GM19455 (cell line): Measurements from ENCODE around the gene GTPBP6.
"Not testable (repeated sequence)": the region's sequence is repeated elsewhere in the genome, so short reads cannot be mapped to it uniquely, and the experiment has no call there.

Source experiments
- ATAC-seq: cut with Tn5 transposase; IDR thresholded peaks from one replicate; pipeline ENCODE4 v1.9.1; 2021; ENCODE audit not compliant: unreplicated experiment

GTPBP6 gene

DNA sequence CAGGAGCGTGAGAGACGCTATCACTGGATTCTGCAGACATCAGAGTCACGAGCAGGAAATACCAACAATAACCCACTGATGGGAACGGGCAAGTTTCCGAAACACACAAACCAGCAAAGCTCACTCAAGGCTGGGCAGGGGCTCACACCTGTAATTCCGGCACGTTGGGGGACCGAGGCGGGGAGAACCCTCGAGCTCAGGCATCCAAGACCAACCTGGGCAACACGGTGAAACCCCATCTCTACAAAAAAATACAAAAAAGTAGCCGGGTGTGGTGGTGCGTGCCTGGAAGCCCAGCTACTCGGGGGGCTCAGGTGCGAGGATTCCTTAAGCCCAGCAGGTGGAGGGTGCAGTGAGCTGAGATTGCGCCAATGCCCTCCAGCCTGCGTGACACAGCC, 17.2 kb upstream of the GTPBP6 start:
- no peak for ATAC-seq

DNA sequence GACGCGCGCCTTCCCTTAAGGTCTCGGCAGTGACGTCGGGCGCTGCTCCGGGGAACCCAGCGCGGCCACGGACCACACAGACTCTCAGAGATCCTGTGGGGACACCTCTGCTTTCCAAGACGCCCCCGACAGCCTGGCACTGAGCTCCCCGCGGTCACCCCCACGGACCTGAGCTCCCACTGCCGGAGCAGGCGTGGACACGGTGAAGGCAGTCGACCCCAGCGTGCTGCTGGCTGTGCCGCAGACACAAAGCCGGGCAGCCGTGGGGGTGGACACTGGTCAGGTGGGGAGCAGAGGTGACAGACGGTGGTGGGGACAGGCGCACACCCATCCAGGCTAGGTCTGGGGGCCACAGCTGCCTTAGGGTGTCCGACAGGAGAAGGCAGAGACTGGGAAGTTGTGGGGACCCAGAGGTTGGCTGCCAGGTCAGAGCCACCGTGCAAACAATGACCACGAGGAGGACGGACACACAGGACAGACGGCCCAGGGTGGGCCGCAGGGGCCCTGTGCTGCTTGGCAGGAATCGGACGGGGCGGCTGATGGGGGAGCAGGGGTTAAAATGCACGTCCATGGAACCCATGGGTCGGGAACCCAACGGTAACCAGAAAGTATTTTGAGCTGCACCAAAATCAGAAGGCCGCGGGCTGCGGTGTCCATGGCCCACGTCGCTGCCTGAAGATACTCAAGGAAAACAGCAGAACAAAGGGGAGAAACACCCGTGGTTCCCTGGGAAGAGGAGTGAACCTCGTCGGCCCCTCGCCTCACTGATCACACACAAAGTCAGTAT, 16.6 kb upstream of the GTPBP6 start:
- ATAC-seq = no peak

DNA sequence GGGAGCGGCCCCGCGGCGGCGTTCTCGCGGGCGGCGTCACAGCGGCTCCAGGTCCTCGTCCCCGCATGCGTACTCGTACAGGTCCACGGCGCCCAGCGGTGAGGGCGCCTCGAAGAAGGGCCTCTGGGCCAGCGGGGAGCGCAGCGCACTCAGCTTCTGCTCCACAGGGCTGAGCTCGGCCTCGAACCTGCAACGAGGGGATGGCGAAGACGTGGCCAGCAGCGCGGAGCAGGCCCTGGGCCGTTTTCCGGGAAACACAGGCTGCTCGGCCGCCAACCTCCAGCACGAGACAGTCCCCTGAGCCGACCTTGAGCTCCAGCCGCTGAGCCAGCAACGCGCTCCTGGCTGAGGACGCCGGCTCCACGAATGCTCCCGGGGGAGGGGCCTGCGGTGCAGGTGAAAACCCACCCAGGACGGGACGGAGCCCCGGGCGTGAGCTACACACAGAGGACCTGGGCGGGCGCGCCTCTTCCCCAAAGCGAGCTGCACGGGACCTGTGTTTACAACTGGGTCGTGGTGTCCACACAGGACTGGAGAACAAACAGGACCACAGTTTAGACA, 15.8 kb upstream of the GTPBP6 start:
- ATAC-seq = no peak

DNA sequence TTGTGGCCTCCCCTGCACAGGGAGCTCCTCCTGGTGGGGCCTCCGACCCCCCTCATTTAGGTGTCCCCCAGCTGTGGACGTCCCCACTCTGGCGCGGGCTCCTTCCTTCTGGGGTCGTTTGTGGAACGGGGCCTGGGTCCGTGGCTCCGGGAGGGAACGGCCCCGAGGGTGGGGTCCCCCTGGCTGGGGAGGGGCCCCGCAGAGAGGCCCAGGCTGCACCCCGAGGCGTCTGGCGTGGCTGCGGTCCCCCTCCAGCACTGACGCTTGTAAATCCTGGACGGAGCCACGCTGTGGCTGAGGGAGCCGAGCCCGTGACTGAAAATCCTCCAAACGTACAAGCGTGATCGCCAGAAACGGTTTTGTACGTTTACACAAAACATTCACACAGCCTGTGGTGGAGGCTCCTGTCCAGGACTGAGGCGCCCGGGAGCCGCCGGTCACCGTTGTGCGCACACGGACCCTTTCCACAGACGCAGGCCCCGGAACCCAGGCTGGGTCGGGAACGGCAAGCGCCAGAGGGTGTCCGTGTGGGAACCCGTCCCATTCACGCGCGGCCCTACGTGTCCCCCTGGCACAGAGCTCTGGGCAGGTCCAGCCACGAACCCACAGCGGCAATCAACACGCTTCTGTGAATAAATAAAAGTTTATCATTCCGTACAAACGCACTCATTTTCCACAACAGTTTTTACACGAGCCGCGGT, 15.2 kb upstream of the GTPBP6 start:
- no peak for ATAC-seq

DNA sequence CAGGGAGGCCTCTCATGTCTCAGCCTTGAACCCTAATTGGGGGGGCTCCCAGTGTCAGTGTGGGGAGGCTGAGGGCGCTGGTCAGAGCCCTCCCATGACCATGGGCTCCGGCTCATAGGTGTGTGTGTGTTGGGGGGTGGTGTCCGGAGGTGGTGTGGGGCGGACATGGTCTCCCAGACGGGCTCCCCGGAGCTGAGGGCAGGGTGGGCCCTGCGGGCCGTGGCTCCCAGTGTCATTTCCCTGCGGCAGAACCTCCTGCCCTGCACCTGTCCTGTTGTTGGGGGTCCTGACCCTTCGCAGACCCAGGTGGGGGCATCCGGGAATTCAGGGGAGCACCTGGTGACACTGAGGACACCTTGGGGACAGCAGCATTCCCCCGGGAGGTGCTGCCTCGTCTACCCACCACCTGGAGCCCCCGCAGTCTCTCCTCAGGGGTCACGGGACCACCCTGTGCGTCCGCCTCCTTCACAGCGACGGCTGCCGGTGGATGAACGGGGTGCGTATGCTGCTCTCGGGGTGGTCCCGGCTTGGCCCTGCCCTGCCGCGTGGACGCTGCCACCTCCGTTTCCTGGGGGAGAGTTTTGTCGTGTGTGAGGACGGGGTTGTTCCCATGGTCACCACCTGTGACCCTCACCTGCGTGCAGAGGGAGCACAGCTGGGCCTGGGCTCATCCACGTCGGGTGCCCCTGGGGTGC, 14.5 kb upstream of the GTPBP6 start:
- no peak for ATAC-seq

DNA sequence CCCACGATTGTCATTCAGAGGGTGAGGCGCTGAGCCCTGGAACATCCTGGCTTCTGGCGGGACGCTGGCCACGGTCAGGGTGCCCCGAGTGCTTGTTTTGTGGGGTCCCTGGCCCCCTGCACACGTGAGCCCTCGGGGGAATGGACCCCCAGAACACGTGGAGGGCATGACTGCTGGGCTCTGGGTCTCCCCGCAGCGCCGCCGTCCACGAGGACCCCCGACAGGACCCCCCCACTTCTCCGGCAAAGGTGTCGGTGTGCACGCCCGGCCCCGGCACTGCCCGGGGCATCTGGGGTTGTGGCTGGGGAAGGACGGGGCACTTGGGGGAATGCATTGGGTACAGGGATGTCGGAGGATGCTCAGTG, 13.9 kb upstream of the GTPBP6 start:
- no peak for ATAC-seq

DNA sequence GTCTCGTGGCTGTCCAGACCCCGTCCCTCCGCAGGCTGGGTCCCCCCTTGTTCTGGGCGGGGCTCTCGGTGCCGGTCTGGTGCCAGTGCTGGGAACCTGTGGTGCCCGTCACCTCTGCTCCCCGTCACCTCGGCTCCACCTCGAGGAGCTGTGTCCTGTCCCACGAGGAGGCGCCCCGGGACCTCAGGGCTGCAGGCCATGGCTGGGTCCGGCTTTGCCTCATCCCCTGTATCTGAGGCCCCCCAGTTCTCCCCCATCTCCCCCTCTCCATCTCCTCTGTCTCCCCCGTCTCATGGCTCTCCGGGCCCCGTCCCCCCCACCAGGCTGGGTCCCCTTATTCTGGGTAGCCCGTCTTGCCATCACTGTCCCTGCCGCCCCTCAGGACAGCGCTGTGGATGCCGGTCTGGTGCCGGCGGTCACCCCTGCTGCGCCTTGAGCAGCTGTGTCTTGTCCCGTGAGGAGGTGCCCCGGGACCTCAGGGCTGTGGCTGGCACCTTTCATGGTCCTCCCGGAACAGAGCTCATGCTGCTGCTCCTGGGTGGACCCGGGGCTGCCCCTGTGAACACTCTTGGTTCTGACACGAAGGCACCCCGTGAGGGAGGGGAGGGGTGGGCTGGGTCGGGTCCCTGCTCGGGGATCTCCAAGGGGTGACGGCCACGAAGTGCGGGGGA, 13.4 kb upstream of the GTPBP6 start:
- ATAC-seq = no peak

DNA sequence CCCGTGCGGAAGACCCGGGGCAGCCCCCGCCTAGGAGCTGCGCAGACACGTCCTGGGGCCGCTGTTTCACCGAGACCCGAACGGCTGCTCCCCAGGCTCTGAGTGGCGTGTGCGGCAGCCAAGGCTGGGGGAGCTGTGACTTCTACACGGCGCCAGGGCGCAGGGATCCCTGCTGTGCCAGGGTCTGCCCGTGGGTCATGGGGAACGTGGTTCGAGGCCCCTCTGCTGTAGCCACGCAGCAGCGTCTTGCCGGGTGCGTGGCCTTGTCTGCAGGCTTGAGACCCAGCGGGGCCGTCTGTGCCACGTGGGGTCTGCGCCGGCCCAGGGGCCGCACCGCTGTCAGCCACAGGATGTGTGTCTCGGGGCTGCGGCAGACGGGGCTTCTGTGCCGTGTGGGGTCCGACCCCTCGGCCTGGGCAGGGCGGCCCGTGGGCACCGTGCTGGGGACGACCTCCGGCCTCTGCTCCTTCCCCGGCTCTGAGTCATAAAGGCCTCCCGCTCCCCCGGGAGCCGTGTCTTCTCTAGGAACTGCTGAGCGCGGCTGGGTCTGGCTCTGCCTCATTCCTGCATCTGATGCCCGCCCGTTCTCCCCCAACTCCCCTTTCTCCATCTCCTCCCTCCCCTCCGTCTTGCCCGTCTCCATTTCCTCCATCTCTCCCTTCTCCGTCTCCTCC, 12.7 kb upstream of the GTPBP6 start:
- ATAC-seq = no peak

DNA sequence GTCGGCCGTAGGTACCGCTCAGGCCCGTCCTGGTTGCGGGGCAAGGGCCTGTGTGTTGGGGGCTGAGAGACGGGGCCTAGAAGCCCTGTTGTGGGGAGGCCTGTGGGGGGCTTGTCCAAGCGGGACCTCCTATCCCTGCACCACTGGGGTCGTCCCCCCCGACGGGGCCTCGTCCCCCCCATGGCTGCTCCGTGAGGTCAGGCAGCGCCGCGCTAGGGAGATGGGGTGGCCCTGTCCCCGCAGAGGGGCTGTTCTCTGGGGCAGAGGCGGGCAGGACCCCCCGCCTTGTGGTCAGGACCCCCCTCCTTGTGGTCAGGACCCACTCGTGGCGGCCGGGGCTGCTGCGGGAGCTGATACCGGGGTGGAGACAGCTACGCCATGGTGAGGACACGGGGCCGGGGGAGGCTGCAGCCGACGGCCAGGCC, 12.1 kb upstream of the GTPBP6 start:
- ATAC-seq = no peak

DNA sequence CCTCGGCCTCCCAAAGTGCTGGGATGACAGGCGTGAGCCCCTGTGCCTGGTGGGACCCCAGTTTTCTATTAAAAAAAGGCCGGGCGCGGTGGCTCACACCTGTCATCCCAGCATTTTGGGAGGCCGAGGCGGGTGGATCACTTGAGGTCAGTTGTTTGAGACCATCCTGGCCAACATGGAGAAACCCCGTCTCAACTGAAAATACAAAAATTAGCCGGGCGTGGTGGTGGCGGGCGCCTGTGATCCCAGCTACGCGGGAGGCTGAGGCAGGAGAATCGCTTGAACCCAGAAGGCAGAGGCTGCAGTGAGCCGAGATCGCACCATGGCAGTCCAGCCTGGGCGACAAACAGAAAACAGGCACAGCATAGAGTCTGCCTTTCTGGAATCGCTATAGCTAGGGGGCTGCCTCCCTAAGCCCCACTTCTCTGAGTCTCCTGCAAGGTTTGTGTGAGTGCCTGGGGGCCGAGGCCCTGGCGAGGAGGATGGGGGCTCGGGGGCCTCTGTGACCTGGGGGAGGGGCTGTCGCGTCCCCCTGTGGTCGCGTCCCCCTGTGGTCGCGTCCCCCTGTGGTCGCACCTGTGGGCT, 11.6 kb upstream of the GTPBP6 start:
- not testable (repeated sequence) for ATAC-seq

DNA sequence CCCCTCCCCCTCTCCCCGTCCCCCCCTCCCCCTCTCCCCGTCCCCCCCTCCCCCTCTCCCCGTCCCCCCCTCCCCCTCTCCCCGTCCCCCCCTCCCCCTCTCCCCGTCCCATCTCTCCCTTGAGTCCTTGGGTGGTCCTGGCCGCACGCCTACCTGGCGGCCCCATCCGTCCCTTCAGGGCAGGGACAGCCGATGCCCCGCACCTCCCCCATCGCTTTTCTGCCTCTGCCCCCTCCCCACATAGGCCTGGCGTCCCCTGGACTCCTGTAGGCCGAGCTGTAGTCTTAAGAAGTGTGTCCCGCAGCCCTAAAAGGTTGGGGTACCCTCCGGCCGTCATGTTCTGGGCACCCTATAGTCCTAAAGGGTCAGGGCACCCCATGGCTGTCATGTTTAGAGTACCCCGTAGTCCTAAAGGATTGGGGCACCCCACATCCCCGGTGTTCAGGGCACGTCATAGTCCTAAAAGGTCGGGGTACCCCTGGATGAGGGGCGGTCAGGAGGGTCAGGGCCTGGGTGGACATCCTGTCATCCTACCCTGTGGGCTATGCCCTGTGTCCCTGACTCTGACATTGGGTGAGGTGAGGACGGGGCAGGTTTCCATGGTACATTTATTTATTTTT, 10.8 kb upstream of the GTPBP6 start:
- ATAC-seq = no peak

DNA sequence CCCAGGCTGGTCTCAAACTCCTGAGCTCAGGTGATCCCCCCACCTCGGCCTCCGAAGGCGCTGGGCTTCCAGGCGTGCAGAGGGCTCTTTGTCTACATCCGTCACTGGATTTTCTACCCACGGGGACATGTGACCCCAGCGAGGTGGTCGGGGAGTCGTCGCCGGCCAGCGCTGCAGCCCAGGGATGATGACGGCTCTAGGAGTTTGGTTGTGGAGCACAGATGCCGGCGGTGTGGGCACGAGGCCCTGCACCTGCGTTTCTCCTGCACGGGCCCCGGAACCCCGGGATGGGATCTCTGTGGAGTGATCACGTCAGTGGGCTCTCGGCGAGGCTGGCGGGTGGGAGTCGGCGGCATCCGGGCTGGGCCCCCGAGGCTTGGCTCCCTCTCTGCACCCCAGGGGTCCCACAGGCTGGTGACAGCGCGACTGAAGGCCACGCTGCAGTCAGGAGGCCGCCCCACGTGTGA, 9.1 kb upstream of the GTPBP6 start:
- no peak for ATAC-seq

DNA sequence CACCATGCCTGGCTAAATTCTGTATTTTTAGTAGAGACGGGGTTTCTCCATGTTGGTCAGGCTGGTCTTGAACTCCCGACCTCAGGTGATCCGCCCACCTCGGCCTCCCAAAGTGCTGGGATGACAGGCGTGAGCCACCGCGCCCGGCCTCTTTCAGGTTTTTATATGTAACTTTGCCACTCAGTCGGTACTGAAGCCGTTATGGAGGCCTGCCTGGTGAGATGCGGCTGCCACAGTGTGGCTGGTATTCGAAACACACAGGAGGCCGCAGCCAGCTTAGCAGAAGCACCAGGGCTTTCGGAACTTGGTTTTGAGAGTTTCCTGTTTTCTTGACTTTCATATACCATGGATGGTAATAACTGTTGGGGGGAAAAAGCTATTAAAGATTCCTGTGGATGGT, 6.1 kb upstream of the GTPBP6 start:
- not testable (repeated sequence) for ATAC-seq

DNA sequence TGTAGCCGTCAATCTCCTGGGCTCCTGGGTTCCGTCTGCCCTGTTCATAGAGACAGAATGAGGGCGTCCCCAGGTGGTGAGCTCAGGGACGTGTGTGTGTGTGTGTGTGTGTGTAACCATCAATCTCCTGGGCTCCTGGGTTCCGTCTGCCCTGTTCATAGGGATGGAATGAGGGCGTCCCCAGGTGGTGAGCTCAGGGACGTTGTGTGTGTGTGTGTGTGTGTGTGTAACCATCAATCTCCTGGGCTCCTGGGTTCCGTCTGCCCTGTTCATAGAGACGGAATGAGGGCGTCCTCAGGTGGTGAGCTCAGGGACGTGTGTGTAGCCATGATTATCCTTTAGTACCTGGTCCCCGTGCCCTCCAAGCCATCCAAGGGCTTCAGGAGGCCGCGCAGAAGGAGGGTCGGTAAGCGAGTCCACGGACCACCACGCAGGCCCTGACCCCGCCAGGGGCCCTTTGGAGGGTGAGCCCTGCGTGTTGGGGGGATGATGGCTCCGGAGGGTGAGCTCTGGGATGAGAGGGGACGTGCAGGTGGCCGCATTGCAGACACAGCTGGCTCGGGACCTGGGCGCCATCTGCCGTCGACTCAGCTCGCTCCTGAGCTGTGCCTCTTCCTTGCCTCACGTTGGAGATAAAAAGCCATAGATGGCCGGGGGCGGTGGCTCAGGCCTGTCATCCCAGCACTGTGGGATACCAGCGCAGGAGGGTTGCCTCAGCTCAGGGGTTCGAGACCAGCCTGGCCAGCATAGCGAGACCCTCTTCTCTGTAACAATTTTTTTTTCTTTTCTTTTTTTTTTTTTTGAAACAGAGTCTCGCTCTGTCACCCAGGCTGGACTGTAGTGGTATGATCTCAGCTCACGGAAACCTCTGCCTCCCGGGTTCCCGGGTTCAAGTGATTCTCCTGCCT, 5.4 kb upstream of the GTPBP6 start:
- ATAC-seq = no peak

DNA sequence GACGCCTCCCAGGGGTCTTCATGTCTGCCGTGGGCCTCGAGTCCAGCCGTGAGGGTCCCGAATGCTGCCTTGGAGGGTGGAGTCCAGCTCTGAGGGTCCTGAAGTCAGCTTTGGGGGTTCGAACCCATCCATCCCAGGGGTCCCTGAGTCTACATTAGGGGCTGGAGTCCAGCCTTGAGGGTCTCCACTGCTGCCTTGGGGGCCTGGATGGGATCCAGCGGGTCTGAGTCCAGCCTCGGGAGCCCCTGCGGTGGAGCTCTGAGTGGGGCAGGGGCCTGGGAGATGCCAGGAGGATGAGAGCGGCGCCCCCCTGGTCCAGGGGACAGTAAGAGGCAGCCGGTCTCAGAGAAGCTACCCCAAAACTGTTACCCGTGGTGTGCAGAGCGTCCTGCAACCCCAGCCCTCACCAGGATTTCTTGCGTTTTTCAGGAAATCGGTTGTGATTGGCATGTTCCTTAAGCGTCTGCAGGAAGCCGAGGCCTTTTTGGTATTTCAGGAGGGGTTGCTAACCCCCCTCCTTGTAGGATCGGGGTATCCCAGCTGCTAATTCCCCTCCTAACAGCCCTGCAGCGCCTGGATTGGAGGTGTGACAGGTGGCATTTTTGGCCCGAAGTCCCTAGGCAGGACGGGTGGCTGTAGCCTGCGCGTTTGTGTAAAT, 1.7 kb upstream of the GTPBP6 start:
- no peak for ATAC-seq

DNA sequence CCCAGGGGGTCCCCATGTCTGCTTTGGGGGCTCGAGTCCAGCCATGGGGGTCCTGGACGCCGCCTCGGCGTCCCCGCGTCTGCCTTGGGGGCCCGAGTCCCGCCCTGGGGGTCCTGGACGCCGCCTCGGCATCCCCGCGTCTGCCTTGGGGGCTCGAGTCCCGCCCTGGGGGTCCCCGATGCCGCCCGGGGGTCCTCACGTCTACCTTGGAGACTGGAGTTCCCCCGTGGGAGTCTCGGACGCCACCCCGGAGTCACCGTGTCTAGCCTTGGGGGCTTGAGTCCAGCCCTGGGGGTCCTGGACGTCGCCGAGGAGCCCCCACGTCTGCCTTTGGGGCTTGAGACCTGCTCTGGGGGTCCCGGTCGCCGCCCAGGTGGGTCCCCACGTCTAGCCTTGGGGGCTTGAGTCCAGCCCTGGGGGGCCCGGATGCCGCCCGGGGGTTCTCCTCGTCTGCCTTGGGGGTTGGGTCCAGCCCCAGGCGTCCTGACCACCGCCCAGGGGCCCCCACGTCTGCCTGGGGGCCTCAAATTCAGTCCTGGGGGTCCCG, 1.1 kb upstream of the GTPBP6 start:
- no peak for ATAC-seq

DNA sequence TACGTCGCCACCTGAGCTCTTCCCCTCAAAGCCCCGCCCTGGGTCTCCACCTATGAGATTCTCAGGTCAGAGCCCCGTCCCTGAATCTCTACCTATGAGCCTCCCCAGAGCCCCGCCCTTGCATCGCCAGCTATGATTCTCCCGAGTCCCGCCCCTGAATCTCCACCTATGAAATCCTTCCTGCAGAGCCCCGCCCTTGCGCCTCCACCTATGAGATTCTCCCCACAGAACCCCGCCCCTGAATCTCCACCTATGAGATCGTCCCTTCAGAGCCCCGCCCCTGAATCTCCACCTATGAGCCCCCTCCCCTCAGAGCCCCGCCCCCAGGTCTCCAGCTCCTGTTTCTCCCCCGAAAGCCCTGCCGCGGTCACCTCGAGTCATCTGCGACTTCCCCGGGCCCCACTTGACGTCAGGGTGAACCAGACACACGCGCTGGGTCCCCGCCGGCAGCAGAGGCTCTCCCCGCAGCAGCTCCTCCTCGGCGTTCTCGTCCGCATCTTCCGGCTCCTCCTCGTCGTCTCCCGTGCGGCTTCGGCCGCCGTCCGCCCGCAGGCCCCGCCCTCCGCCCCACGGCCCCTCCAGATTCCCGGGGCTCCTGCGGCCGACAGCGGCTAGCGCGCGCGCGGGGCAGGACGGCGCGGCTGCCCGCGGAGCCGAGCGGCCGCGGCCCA, 393 bp downstream of the GTPBP6 start:
- ATAC-seq = peak; percentile 55
